H1 (cell line): ENCODE results near the gene RHBDL2. TPM values are rescaled to one million over a fixed set of nuclear protein-coding genes. Genes with fewer than 3 reads are reported as not detected.

Source experiments
- BCL11A ChIP-seq, 2 experiments: IDR thresholded peaks; one replicate each; pipeline ENCODE4 v1.6.1; 2011; ENCODE audit warnings: low read depth in 2 of 2, low read length in 2 of 2, mild to moderate bottlenecking in 2 of 2
- PHF8 ChIP-seq: fragments of 200-600 bp; sonication (generic); conservative IDR thresholded peaks from 2 replicates; pipeline ENCODE4 v1.7.1; 2012; ENCODE audit warnings: low read depth, mild to moderate bottlenecking, inconsistent platforms, low read length, moderate library complexity
- POLR2A ChIP-seq, 2 experiments: IDR thresholded peaks; 1 replicate in 1 of 2; 2 replicates in 1 of 2; pipeline ENCODE4 v1.6.1; 2011; ENCODE audit warnings: low read depth in 2 of 2, low read length in 2 of 2, mild to moderate bottlenecking in 2 of 2; ENCODE audit errors: control extremely low read depth in 1 of 2
- RNF2 ChIP-seq: fragments of 200-900, 300-1000 bp; sonication (generic); IDR thresholded peaks from 2 replicates; pipeline ENCODE4 v1.7.1; 2016; ENCODE audit warnings: borderline replicate concordance, low read depth, mild to moderate bottlenecking, antibody characterized with exemption, low read length; ENCODE audit not compliant: poor library complexity, severe bottlenecking; ENCODE audit errors: missing control alignments
- SAP30 ChIP-seq: fragments of 300-600 bp; sonication (generic); IDR thresholded peaks from 2 replicates; pipeline ENCODE4 v1.7.1; 2012; ENCODE audit warnings: low read length, moderate library complexity, mild to moderate bottlenecking, inconsistent platforms; ENCODE audit not compliant: insufficient read depth, insufficient replicate concordance
- SIRT6 ChIP-seq: IDR thresholded peaks from one replicate; pipeline ENCODE4 v1.7.1; 2012; ENCODE audit warnings: low read length, inconsistent platforms
- SIX5 ChIP-seq: IDR thresholded peaks from 2 replicates; pipeline ENCODE4 v1.6.1; 2011; ENCODE audit warnings: mild to moderate bottlenecking, low read depth, low read length
- TEAD4 ChIP-seq: IDR thresholded peaks from 2 replicates; pipeline ENCODE4 v1.6.1; 2012; ENCODE audit warnings: low read depth, low read length, inconsistent platforms, mixed read lengths
- ZNF274 ChIP-seq: IDR thresholded peaks from 2 replicates; pipeline ENCODE4 v1.7.0; 2012; ENCODE audit warnings: low read length, borderline replicate concordance; ENCODE audit errors: extremely low read depth
- polyA plus RNA-seq, 7 experiments: library from polyadenylated mRNA; depleted of rRNA in 3 of 7; stranded (reverse) in 5 of 7; unstranded in 2 of 7; fragments of >200 nt in 5 of 7; fragments of 200-250 nt in 2 of 7; gene quantifications; 1 replicate in 5 of 7; 2 replicates in 1 of 7; 4 replicates in 1 of 7; pipeline versions ENCODE4 v1.2.1 to v1.2.3, GENCODE V29; 2011 to 2013; ENCODE audit warnings: missing spikeins in 2 of 7, mixed read lengths in 2 of 7
- total RNA-seq: library from RNA; stranded (reverse); fragmentation: NEBNext Ultra II Directional; extraction: Animal tissue kit (Norgen Biotek cat#: 25700); gene quantifications from 2 replicates; pipeline ENCODE4 v1.2.1, GENCODE V29; 2021
- TF ChIP-seq, protein P1 (sequence below): fragments of 300-600 bp; sonication (generic); IDR thresholded peaks from 2 replicates; pipeline ENCODE4 v1.7.1; 2012; ENCODE audit warnings: low read length, moderate library complexity, mild to moderate bottlenecking, inconsistent platforms; ENCODE audit not compliant: insufficient replicate concordance
- TF ChIP-seq, protein P2 (sequence below): IDR thresholded peaks from 2 replicates; pipeline ENCODE4 v1.6.1; 2012; ENCODE audit warnings: inconsistent platforms

The RHBDL2 gene
- total and polyA plus RNA-seq, 2 of the 8 experiments (the other 6 are each of a cell fraction or from before 2014, with no cell fraction given) = 0.42 to 0.84 TPM

DNA sequence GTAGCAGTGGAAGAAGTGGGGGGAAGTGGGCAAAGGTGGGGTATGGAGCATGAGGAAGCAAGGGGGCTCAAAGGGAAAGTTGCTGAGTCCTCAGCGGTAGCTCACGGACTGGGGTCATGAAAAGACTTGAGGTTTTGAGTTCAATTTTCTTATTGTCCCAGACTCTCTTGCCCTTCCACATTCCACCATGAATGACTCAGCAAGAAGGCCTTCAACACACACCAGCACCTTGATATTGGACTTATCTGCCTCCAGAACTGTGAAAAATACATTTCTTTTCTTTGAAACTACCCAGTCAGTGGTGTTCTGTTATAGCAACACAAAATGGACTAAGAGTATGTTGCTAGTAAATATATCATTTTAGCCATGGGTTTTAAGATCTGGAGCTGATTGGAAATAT lies 17.3 kb upstream of the RHBDL2 start (continued):
- TF ChIP-seq, protein P1, sequence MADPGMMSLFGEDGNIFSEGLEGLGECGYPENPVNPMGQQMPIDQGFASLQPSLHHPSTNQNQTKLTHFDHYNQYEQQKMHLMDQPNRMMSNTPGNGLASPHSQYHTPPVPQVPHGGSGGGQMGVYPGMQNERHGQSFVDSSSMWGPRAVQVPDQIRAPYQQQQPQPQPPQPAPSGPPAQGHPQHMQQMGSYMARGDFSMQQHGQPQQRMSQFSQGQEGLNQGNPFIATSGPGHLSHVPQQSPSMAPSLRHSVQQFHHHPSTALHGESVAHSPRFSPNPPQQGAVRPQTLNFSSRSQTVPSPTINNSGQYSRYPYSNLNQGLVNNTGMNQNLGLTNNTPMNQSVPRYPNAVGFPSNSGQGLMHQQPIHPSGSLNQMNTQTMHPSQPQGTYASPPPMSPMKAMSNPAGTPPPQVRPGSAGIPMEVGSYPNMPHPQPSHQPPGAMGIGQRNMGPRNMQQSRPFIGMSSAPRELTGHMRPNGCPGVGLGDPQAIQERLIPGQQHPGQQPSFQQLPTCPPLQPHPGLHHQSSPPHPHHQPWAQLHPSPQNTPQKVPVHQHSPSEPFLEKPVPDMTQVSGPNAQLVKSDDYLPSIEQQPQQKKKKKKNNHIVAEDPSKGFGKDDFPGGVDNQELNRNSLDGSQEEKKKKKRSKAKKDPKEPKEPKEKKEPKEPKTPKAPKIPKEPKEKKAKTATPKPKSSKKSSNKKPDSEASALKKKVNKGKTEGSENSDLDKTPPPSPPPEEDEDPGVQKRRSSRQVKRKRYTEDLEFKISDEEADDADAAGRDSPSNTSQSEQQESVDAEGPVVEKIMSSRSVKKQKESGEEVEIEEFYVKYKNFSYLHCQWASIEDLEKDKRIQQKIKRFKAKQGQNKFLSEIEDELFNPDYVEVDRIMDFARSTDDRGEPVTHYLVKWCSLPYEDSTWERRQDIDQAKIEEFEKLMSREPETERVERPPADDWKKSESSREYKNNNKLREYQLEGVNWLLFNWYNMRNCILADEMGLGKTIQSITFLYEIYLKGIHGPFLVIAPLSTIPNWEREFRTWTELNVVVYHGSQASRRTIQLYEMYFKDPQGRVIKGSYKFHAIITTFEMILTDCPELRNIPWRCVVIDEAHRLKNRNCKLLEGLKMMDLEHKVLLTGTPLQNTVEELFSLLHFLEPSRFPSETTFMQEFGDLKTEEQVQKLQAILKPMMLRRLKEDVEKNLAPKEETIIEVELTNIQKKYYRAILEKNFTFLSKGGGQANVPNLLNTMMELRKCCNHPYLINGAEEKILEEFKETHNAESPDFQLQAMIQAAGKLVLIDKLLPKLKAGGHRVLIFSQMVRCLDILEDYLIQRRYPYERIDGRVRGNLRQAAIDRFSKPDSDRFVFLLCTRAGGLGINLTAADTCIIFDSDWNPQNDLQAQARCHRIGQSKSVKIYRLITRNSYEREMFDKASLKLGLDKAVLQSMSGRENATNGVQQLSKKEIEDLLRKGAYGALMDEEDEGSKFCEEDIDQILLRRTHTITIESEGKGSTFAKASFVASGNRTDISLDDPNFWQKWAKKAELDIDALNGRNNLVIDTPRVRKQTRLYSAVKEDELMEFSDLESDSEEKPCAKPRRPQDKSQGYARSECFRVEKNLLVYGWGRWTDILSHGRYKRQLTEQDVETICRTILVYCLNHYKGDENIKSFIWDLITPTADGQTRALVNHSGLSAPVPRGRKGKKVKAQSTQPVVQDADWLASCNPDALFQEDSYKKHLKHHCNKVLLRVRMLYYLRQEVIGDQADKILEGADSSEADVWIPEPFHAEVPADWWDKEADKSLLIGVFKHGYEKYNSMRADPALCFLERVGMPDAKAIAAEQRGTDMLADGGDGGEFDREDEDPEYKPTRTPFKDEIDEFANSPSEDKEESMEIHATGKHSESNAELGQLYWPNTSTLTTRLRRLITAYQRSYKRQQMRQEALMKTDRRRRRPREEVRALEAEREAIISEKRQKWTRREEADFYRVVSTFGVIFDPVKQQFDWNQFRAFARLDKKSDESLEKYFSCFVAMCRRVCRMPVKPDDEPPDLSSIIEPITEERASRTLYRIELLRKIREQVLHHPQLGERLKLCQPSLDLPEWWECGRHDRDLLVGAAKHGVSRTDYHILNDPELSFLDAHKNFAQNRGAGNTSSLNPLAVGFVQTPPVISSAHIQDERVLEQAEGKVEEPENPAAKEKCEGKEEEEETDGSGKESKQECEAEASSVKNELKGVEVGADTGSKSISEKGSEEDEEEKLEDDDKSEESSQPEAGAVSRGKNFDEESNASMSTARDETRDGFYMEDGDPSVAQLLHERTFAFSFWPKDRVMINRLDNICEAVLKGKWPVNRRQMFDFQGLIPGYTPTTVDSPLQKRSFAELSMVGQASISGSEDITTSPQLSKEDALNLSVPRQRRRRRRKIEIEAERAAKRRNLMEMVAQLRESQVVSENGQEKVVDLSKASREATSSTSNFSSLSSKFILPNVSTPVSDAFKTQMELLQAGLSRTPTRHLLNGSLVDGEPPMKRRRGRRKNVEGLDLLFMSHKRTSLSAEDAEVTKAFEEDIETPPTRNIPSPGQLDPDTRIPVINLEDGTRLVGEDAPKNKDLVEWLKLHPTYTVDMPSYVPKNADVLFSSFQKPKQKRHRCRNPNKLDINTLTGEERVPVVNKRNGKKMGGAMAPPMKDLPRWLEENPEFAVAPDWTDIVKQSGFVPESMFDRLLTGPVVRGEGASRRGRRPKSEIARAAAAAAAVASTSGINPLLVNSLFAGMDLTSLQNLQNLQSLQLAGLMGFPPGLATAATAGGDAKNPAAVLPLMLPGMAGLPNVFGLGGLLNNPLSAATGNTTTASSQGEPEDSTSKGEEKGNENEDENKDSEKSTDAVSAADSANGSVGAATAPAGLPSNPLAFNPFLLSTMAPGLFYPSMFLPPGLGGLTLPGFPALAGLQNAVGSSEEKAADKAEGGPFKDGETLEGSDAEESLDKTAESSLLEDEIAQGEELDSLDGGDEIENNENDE = no peak
- TF ChIP-seq BCL11A (IDR thresholded peaks at IDR 0.05; ENCODE audit: low read depth in 2 of 2, low read length in 2 of 2) = no peak
- no peak for TF ChIP-seq TEAD4
- no peak for TF ChIP-seq POLR2A (IDR thresholded peaks at IDR 0.05; ENCODE audit: control extremely low read depth in 1 of 2, low read depth in 2 of 2, low read length in 2 of 2)
- no peak for TF ChIP-seq RNF2
- TF ChIP-seq, protein P2, sequence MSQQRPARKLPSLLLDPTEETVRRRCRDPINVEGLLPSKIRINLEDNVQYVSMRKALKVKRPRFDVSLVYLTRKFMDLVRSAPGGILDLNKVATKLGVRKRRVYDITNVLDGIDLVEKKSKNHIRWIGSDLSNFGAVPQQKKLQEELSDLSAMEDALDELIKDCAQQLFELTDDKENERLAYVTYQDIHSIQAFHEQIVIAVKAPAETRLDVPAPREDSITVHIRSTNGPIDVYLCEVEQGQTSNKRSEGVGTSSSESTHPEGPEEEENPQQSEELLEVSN = no peak
- TF ChIP-seq SAP30 = no peak
- no peak for TF ChIP-seq SIRT6
- no peak for TF ChIP-seq ZNF274
- no peak for TF ChIP-seq SIX5
- TF ChIP-seq PHF8 = no peak
